Measurements from ENCODE around the gene INKA1. TPM values are rescaled to one million over a fixed set of nuclear protein-coding genes. Genes with fewer than 3 reads are reported as not detected.
"Not testable (repeated sequence)": the region's sequence is repeated elsewhere in the genome, so short reads cannot be mapped to it uniquely, and the experiment has no call there.

The INKA1 gene
- total RNA-seq, 1 experiment from 2014 or later = 7.4 TPM

- H3K36me3 Mint-ChIP-seq (ENCODE audit: insufficient read depth, unreplicated experiment) = peaks cover 42% of the 10 kb centered on the region
- H3K27me3 Mint-ChIP-seq (ENCODE audit: insufficient read depth, unreplicated experiment) = no peaks in the 10 kb centered on the region
- TF ChIP-seq CTCF (IDR thresholded peaks at IDR 0.05; ENCODE audit: unreplicated experiment) = no peak
- no peak for DNase-seq (ENCODE audit: unreplicated experiment)
- no TSS peak for BruUV-seq (replicated peaks)
- H3K27ac Mint-ChIP-seq (ENCODE audit: low read depth, unreplicated experiment) = no peak overlapping the region
- intact Hi-C loops (cut with micrococcal nuclease) = no loop called here
- no peak overlapping the region for H3K4me3 Mint-ChIP-seq (ENCODE audit: unreplicated experiment)
- H3K4me1 Mint-ChIP-seq (ENCODE audit: insufficient read depth, unreplicated experiment) = peaks cover 8% of the 10 kb centered on the region
- no peaks in the 10 kb centered on the region for H3K9me3 Mint-ChIP-seq (ENCODE audit: unreplicated experiment)
- ChIA-PET POLR2A (interaction anchor here (0.6 to 1.4 kb wide), 3 partner anchors 18 to 25 kb away, joined by 3 read pairs; no protein-coding TSS in a partner anchor), CTCF (interaction anchor here (0.6 to 3.0 kb wide), 2 partner anchors 58 to 78 kb away, joined by 3 to 8 read pairs; no protein-coding TSS in a partner anchor)
Measured at GRCh38 chr3:49781415-49782199, 21.5 kb upstream of the INKA1 start.

- DNase-seq (ENCODE audit: unreplicated experiment); intact Hi-C loops (cut with micrococcal nuclease); H3K9me3 Mint-ChIP-seq (ENCODE audit: unreplicated experiment); H3K4me3 Mint-ChIP-seq (ENCODE audit: unreplicated experiment); BruUV-seq (replicated peaks); H3K27me3 Mint-ChIP-seq (ENCODE audit: insufficient read depth, unreplicated experiment); H3K4me1 Mint-ChIP-seq (ENCODE audit: insufficient read depth, unreplicated experiment); H3K27ac Mint-ChIP-seq (ENCODE audit: low read depth, unreplicated experiment): not testable (repeated sequence)
- POLR2A ChIA-PET = interaction anchor here (1.0 kb wide), 1 partner anchor 23 kb away, joined by 3 read pairs; no protein-coding TSS in a partner anchor
- H3K36me3 Mint-ChIP-seq (ENCODE audit: insufficient read depth, unreplicated experiment) = peaks cover 42% of the 10 kb centered on the region
- CTCF ChIA-PET = interaction anchor here (0.6 to 3.0 kb wide), 3 partner anchors 57 to 80 kb away, joined by 3 to 8 read pairs (median 4); no protein-coding TSS in a partner anchor
Measured at GRCh38 chr3:49782277-49782676, 20.8 kb upstream of the INKA1 start.

GRCh38 chr3:49785565-49786356, 17.3 kb upstream of the INKA1 start:
- H3K36me3 Mint-ChIP-seq (ENCODE audit: insufficient read depth, unreplicated experiment) = peaks cover 19% of the 10 kb centered on the region
- H3K27ac Mint-ChIP-seq (ENCODE audit: low read depth, unreplicated experiment) = peak overlapping the region; percentile 70
- BruUV-seq (replicated peaks) = no TSS peak
- intact Hi-C loops (cut with micrococcal nuclease) = loop anchor here (2.0 kb wide), 1 partner anchor 17 kb away; the partner anchor contains the start of gene INKA1
- ChIA-PET POLR2A (interaction anchor here (0.5 to 3.5 kb wide), 19 partner anchors 11 to 304 kb away, joined by 3 to 33 read pairs (median 5); partner anchors contain the start of genes AMIGO3, CDHR4, GMPPB and INKA1), CTCF (interaction anchor here (0.6 to 3.2 kb wide), 4 partner anchors 16 to 84 kb away, joined by 3 to 15 read pairs (median 3); no protein-coding TSS in a partner anchor)
- no peaks in the 10 kb centered on the region for H3K4me1 Mint-ChIP-seq (ENCODE audit: insufficient read depth, unreplicated experiment)
- peak; percentile 34 for DNase-seq (ENCODE audit: unreplicated experiment)
- no peaks in the 10 kb centered on the region for H3K27me3 Mint-ChIP-seq (ENCODE audit: insufficient read depth, unreplicated experiment)
- no peak for TF ChIP-seq CTCF (IDR thresholded peaks at IDR 0.05; ENCODE audit: unreplicated experiment)
- H3K9me3 Mint-ChIP-seq (ENCODE audit: unreplicated experiment) = no peaks in the 10 kb centered on the region
- peak overlapping the region; percentile 84 for H3K4me3 Mint-ChIP-seq (ENCODE audit: unreplicated experiment)

- H3K27me3 Mint-ChIP-seq (ENCODE audit: insufficient read depth, unreplicated experiment) = no peaks in the 10 kb centered on the region
- intact Hi-C loops (cut with micrococcal nuclease) = loop anchor here (2.0 kb wide), 1 partner anchor 16 kb away; the partner anchor contains the start of gene INKA1
- TF ChIP-seq CTCF (IDR thresholded peaks at IDR 0.05; ENCODE audit: unreplicated experiment) = no peak
- no TSS peak for BruUV-seq (replicated peaks)
- ChIA-PET CTCF (interaction anchor here (0.6 to 3.2 kb wide), 8 partner anchors 10 to 139 kb away, joined by 3 to 15 read pairs (median 3); partner anchors contain the start of gene CDHR4), POLR2A (interaction anchor here (0.5 to 3.5 kb wide), 22 partner anchors 11 to 303 kb away, joined by 3 to 33 read pairs (median 4); partner anchors contain the start of genes AMIGO3, CDHR4, GMPPB and INKA1)
- peak within 1 kb of the TSS; percentile 97 for H3K27ac Mint-ChIP-seq (ENCODE audit: low read depth, unreplicated experiment)
- no peaks in the 10 kb centered on the region for H3K9me3 Mint-ChIP-seq (ENCODE audit: unreplicated experiment)
- peak; percentile 100 for DNase-seq (ENCODE audit: unreplicated experiment)
- no peaks in the 10 kb centered on the region for H3K4me1 Mint-ChIP-seq (ENCODE audit: insufficient read depth, unreplicated experiment)
- peaks cover 11% of the 10 kb centered on the region for H3K36me3 Mint-ChIP-seq (ENCODE audit: insufficient read depth, unreplicated experiment)
- H3K4me3 Mint-ChIP-seq (ENCODE audit: unreplicated experiment) = peak within 1 kb of the TSS; percentile 84
Measured at GRCh38 chr3:49786357-49787181, 16.5 kb upstream of the INKA1 start, which contains the start of gene IP6K1. TSS of gene IP6K1 (minus strand) at chr3:49786542. CDS start at chr3:49748040, 38,502 bp downstream.
